Measurements from ENCODE around the gene MPRIP. TPM values are rescaled to one million over a fixed set of nuclear protein-coding genes. Genes with fewer than 3 reads are reported as not detected.

Gene MPRIP
- total RNA-seq, 1 experiment from 2014 or later, result 132 TPM

GRCh38 chr17:17228521-17229279, 186.4 kb downstream of the MPRIP start:
- H3K27me3 ChIP-seq (ENCODE audit: insufficient read depth, low read length), result no peaks in the 10 kb centered on the region
- no peak overlapping the region for H3K9ac ChIP-seq (ENCODE audit: extremely low read depth, insufficient read length, low read length)
- no peak overlapping the region for H3K56ac ChIP-seq (ENCODE audit: insufficient read length, low read depth, low read length)
- H3K4me1 ChIP-seq (ENCODE audit: insufficient read depth, low read length), result no peaks in the 10 kb centered on the region
- Mint-ChIP-seq H3K4me3 (0 out of 5 replicates have a peak overlapping the region, but pooled peaks of 1 of the 2 experiments have one; percentile 11), H3K27me3 (ENCODE audit: low read depth) (no peaks in the 10 kb centered on the region), H3K4me1 (no peaks in the 10 kb centered on the region), H3K27ac (peak overlapping the region in 2 of 3 experiments; percentile 57 to 61; a peak in 3 of 7 replicates), H3K36me3 (ENCODE audit: insufficient read depth in 1 of 3, low read depth in 3 of 3) (peaks cover 34 to 84% (median 79%) of the 10 kb centered on the region in 3 experiments; a peak in 6 of 7 replicates), H3K9me3 (no peaks in the 10 kb centered on the region)
- no peak for DNase-seq
- H3K9me3 ChIP-seq (ENCODE audit: control insufficient read depth, low read depth, low read length), result no peaks in the 10 kb centered on the region
- H4K20me1 ChIP-seq (ENCODE audit: control insufficient read depth, insufficient read depth, insufficient read length), result no peaks in the 10 kb centered on the region
- H3K23me2 ChIP-seq (ENCODE audit: insufficient read length, low read depth, low read length, poor library complexity, severe bottlenecking), result no peaks in the 10 kb centered on the region
- H3K79me1 ChIP-seq (ENCODE audit: insufficient read depth, low read depth, low read length, poor library complexity, severe bottlenecking), result no peaks in the 10 kb centered on the region
- no peak overlapping the region for H4K91ac ChIP-seq (ENCODE audit: insufficient read length, low read depth, low read length)
- H2AFZ ChIP-seq (ENCODE audit: low read length), result no peak overlapping the region
- H2BK5ac ChIP-seq (ENCODE audit: insufficient read length, low read length), result no peak overlapping the region
- H2BK12ac ChIP-seq (ENCODE audit: insufficient read length, low read depth, low read length), result no peak overlapping the region
- no peak overlapping the region for H2BK15ac ChIP-seq (ENCODE audit: low read depth, low read length)
- no peak overlapping the region for H3K23ac ChIP-seq (ENCODE audit: insufficient read length, low read depth, low read length)
- no peak overlapping the region for H3K4me2 ChIP-seq (ENCODE audit: insufficient read depth, insufficient read length, low read length)
- H2BK120ac ChIP-seq (ENCODE audit: low read depth, low read length, poor library complexity, severe bottlenecking), result no peak overlapping the region
- no peak overlapping the region for H3K18ac ChIP-seq (ENCODE audit: insufficient read length, low read depth, low read length)
- H3K4ac ChIP-seq (ENCODE audit: low read depth, low read length), result no peak overlapping the region
- H3K14ac ChIP-seq (ENCODE audit: insufficient read depth, low read length), result no peak overlapping the region
- no peak overlapping the region for H4K5ac ChIP-seq (ENCODE audit: insufficient read length, low read depth, low read length)
- TF ChIP-seq CTCF (conservative IDR thresholded peaks at IDR 0.05), result no peak
- no peak overlapping the region for H2AK5ac ChIP-seq (ENCODE audit: insufficient read length, low read length)
- no peak overlapping the region for H3K27ac ChIP-seq (ENCODE audit: insufficient read length, low read depth, low read length)
- H2BK20ac ChIP-seq (ENCODE audit: low read depth, low read length, poor library complexity, severe bottlenecking), result no peak overlapping the region
- H3T11ph ChIP-seq (ENCODE audit: low read length), result no peak overlapping the region
- no peak overlapping the region for H4K8ac ChIP-seq (replicated peaks; ENCODE audit: insufficient read length, low read depth, low read length)
- no CpG with 5 or more reads among the region's 17 CpGs for WGBS (ENCODE audit: extremely low coverage, insufficient read length, low lambda C conversion rate)
- no peaks in the 10 kb centered on the region for H3K79me2 ChIP-seq (ENCODE audit: insufficient read depth, low read length)

Measured in H9 (cell line).